SIG-M5 treated with dmso at 0.1 percent for 504 hours (cell line): ENCODE measurements around the gene HSPBP1.

Experiments
- DNase-seq: peaks from one replicate; lab custom pipeline; 2025; ENCODE audit not compliant: unreplicated experiment; lab: John Stamatoyannopoulos, UW

HSPBP1 gene

DNA sequence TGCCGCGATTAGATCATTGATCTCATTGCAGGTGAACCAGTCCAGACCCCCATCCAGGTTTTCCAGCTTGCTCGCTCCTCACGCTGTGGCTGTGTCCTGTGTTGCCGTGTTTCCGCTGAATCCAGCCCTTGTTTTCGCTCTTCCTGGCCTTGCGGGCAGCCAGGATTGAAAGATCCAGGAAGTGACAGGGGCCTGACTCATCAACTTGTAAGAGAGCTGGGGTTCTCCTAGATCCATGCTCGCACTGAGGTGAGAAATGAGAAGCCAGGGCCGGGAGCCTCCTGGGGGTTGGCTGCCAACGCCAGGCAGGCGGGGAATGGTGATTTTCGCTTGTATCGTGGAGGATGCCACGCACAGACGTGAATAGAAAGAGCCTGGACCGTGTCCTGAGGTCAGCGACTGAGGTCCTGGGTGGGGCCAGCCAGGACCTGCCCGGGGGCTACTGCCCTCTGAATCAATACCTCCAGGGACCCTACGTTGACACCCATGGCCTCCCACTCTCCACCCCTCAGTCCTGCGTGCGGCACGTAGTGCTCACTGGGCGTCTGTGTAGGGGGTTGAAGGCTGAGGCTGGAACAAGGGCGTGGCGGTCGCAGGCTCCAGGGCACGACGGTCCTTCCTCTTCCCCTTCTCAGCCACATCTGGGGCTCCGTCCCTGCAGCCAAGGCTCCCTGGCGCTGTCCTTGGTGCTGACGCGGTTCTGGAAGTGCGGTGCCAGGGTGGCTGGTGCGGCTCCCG lies 63.3 kb downstream of the HSPBP1 start:
- peak; percentile 95 for DNase-seq

DNA sequence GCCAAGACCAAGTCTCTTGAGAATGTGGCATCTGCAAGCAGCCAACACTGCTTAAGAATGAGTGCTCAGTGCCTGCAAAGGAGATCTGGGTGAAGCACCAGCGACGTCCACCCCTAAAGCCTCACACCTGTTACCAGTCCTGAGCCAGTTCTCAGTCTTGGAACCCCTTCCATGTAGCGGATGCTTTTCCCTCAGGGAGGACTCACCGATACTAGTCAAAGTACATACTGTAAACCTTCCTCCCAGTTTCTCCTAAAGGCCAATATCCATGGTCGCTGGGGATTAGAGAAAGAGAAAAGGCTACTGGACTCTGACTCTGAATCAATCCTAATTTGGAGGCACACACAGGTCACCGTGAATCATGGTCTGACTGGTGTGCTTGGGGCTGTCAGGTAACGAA lies 66.4 kb downstream of the HSPBP1 start:
- DNase-seq: no peak

DNA sequence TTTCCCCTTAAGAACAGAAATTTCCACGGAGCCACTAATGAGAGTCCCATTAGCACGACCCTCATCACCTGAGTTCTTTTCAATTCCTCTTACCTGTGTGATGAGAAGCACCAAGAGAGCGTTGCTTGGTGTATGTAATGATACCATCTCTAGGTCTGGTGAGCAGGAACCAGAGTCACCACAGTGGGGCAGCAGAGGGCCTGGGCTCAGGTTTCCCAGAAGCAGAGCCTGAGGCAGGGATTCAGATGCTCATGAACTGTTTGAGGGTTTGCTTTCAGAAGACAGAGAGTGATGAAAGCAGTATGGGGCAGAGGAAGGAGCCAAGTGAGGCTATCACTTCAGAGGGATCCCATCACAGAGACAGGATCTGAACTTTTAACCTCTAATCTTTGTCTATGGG lies 67.5 kb downstream of the HSPBP1 start:
- DNase-seq: peak; percentile 76
